Measurements from ENCODE around the gene SLC4A5. TPM values are rescaled to one million over a fixed set of nuclear protein-coding genes. Genes with fewer than 3 reads are reported as not detected.
"Not testable (repeated sequence)": the region's sequence is repeated elsewhere in the genome, so short reads cannot be mapped to it uniquely, and the experiment has no call there.

SLC4A5 gene
- total RNA-seq, 2 experiments from 2014 or later: 1.6 to 2.8 TPM

- Mint-ChIP-seq H3K9me3 (ENCODE audit: insufficient read depth) (no peaks in the 10 kb centered on the region), H3K27ac (peak overlapping the region; percentile 100), H3K4me3 (peak overlapping the region; percentile 97), H3K4me1 (ENCODE audit: low read depth) (peaks cover 40% of the 10 kb centered on the region), H3K36me3 (ENCODE audit: low read depth) (peaks cover 33% of the 10 kb centered on the region), H3K27me3 (ENCODE audit: low read depth) (no peaks in the 10 kb centered on the region)
- POLR2A ChIA-PET: interaction anchor here (0.6 to 7.4 kb wide), 13 partner anchors 10 to 502 kb away, joined by 3 to 140 read pairs (median 3); partner anchors contain the start of genes BOLA3, DCTN1, MOB1A and STAMBP
- ATAC-seq: no peak
- CTCF ChIA-PET: interaction anchor here (0.9 to 5.3 kb wide), 12 partner anchors 10 to 370 kb away, joined by 3 to 92 read pairs (median 4); partner anchors contain the start of genes MOB1A and STAMBP
- no peak for DNase-seq
Observed at GRCh38 chr2:74198023-74198460, 145.2 kb downstream of the SLC4A5 start.

- Mint-ChIP-seq H3K36me3 (ENCODE audit: low read depth) (peaks cover 27% of the 10 kb centered on the region), H3K27me3 (ENCODE audit: low read depth) (peaks cover 4% of the 10 kb centered on the region), H3K9me3 (ENCODE audit: insufficient read depth) (no peaks in the 10 kb centered on the region), H3K27ac (peak overlapping the region; percentile 57), H3K4me1 (ENCODE audit: low read depth) (peaks cover 37% of the 10 kb centered on the region), H3K4me3 (no peak overlapping the region)
- ATAC-seq: no peak
- DNase-seq: no peak
- CTCF ChIA-PET: interaction anchor here (1.0 to 5.3 kb wide), 6 partner anchors 9 to 369 kb away, joined by 3 to 92 read pairs (median 4); partner anchors contain the start of genes BOLA3, MOB1A and STAMBP
- POLR2A ChIA-PET: interaction anchor here (0.9 to 7.4 kb wide), 4 partner anchors 9 to 17 kb away, joined by 3 to 140 read pairs (median 7); partner anchors contain the start of gene MOB1A
Observed at GRCh38 chr2:74197049-74197448, 146.2 kb downstream of the SLC4A5 start.

GRCh38 chr2:74194799-74195198 is 148.4 kb downstream of the SLC4A5 start:
- H3K36me3 Mint-ChIP-seq (ENCODE audit: low read depth): peaks cover 10% of the 10 kb centered on the region
- ChIA-PET POLR2A (no interaction called here), CTCF (no interaction called here)
- peaks cover 25% of the 10 kb centered on the region for H3K4me1 Mint-ChIP-seq (ENCODE audit: low read depth)
- H3K4me3 Mint-ChIP-seq: no peak overlapping the region
- no peaks in the 10 kb centered on the region for H3K9me3 Mint-ChIP-seq (ENCODE audit: insufficient read depth)
- peaks cover 12% of the 10 kb centered on the region for H3K27me3 Mint-ChIP-seq (ENCODE audit: low read depth)
- ATAC-seq (no peak), DNase-seq (no peak)
- H3K27ac Mint-ChIP-seq: no peak overlapping the region

GRCh38 chr2:74191596-74192380 is 151.4 kb downstream of the SLC4A5 start:
- no peak overlapping the region for H3K4me3 Mint-ChIP-seq
- DNase-seq (no peak), ATAC-seq (no peak)
- ChIA-PET POLR2A (interaction anchor here (0.7 to 1.5 kb wide), 2 partner anchors 10 to 13 kb away, joined by 3 to 26 read pairs; partner anchors contain the start of gene MOB1A), CTCF (interaction anchor here (0.9 to 3.8 kb wide), 4 partner anchors 10 to 44 kb away, joined by 3 to 26 read pairs (median 6); partner anchors contain the start of genes BOLA3 and MOB1A)
- H3K27ac Mint-ChIP-seq: no peak overlapping the region
- H3K27me3 Mint-ChIP-seq (ENCODE audit: low read depth): peaks cover 12% of the 10 kb centered on the region
- peaks cover 11% of the 10 kb centered on the region for H3K4me1 Mint-ChIP-seq (ENCODE audit: low read depth)
- no peaks in the 10 kb centered on the region for H3K36me3 Mint-ChIP-seq (ENCODE audit: low read depth)
- H3K9me3 Mint-ChIP-seq (ENCODE audit: insufficient read depth): no peaks in the 10 kb centered on the region

GRCh38 chr2:74188696-74189095 is 154.5 kb downstream of the SLC4A5 start:
- H3K9me3 Mint-ChIP-seq (ENCODE audit: insufficient read depth): no peaks in the 10 kb centered on the region
- H3K36me3 Mint-ChIP-seq (ENCODE audit: low read depth): no peaks in the 10 kb centered on the region
- H3K27ac Mint-ChIP-seq: no peak overlapping the region
- POLR2A ChIA-PET: interaction anchor here (3.7 kb wide), 1 partner anchor 10 kb away, joined by 17 read pairs; the partner anchor contains the start of gene MOB1A
- CTCF ChIA-PET: interaction anchor here (2.1 kb wide), 1 partner anchor 10 kb away, joined by 8 read pairs; the partner anchor contains the start of gene MOB1A
- H3K27me3 Mint-ChIP-seq (ENCODE audit: low read depth): peaks cover 12% of the 10 kb centered on the region
- peaks cover 19% of the 10 kb centered on the region for H3K4me1 Mint-ChIP-seq (ENCODE audit: low read depth)
- DNase-seq (no peak), ATAC-seq (no peak)
- no peak overlapping the region for H3K4me3 Mint-ChIP-seq

- no peaks in the 10 kb centered on the region for H3K36me3 Mint-ChIP-seq (ENCODE audit: low read depth)
- H3K4me1 Mint-ChIP-seq (ENCODE audit: low read depth): peaks cover 19% of the 10 kb centered on the region
- H3K9me3 Mint-ChIP-seq (ENCODE audit: insufficient read depth): no peaks in the 10 kb centered on the region
- peaks cover 12% of the 10 kb centered on the region for H3K27me3 Mint-ChIP-seq (ENCODE audit: low read depth)
- H3K4me3 Mint-ChIP-seq: no peak overlapping the region
- ChIA-PET CTCF (interaction anchor here (0.7 to 2.1 kb wide), 2 partner anchors 9 to 41 kb away, joined by 3 to 8 read pairs; partner anchors contain the start of genes BOLA3 and MOB1A), POLR2A (interaction anchor here (0.6 to 3.7 kb wide), 2 partner anchors 9 to 10 kb away, joined by 3 to 17 read pairs; partner anchors contain the start of gene MOB1A)
- ATAC-seq (no peak), DNase-seq (no peak)
- H3K27ac Mint-ChIP-seq: no peak overlapping the region
Observed at GRCh38 chr2:74188018-74188601, 155.1 kb downstream of the SLC4A5 start.

- DNase-seq; H3K9me3 Mint-ChIP-seq (ENCODE audit: insufficient read depth); H3K27ac Mint-ChIP-seq; H3K36me3 Mint-ChIP-seq (ENCODE audit: low read depth); CTCF ChIA-PET; H3K4me3 Mint-ChIP-seq; H3K27me3 Mint-ChIP-seq (ENCODE audit: low read depth); ATAC-seq: not testable (repeated sequence)
- POLR2A ChIA-PET: interaction anchor here (1.1 to 3.7 kb wide), 2 partner anchors 8 to 11 kb away, joined by 3 to 17 read pairs; partner anchors contain the start of gene MOB1A
- H3K4me1 Mint-ChIP-seq (ENCODE audit: low read depth): peaks cover 16% of the 10 kb centered on the region
Observed at GRCh38 chr2:74186706-74187105, 156.5 kb downstream of the SLC4A5 start.

GRCh38 chr2:74186038-74186437 is 157.2 kb downstream of the SLC4A5 start:
- ATAC-seq: peak; percentile 77
- Mint-ChIP-seq H3K9me3 (ENCODE audit: insufficient read depth) (no peaks in the 10 kb centered on the region), H3K4me3 (no peak overlapping the region), H3K4me1 (ENCODE audit: low read depth) (peaks cover 20% of the 10 kb centered on the region), H3K36me3 (ENCODE audit: low read depth) (no peaks in the 10 kb centered on the region), H3K27ac (peak overlapping the region; percentile 55), H3K27me3 (ENCODE audit: low read depth) (peaks cover 3% of the 10 kb centered on the region)
- CTCF ChIA-PET: no interaction called here
- POLR2A ChIA-PET: interaction anchor here (1.1 kb wide), 1 partner anchor 12 kb away, joined by 3 read pairs; no protein-coding TSS in a partner anchor
- DNase-seq: peak; percentile 44

GRCh38 chr2:74183878-74184277 is 159.3 kb downstream of the SLC4A5 start:
- ChIA-PET POLR2A (interaction anchor here (1.0 to 1.2 kb wide), 2 partner anchors 14 to 17 kb away, joined by 3 to 7 read pairs; partner anchors contain the start of gene MTHFD2), CTCF (interaction anchor here (0.8 to 6.8 kb wide), 2 partner anchors 9 to 15 kb away, joined by 3 to 92 read pairs; partner anchors contain the start of gene MTHFD2)
- ATAC-seq: no peak
- H3K36me3 Mint-ChIP-seq (ENCODE audit: low read depth): no peaks in the 10 kb centered on the region
- no peaks in the 10 kb centered on the region for H3K9me3 Mint-ChIP-seq (ENCODE audit: insufficient read depth)
- H3K27ac Mint-ChIP-seq: no peak overlapping the region
- H3K4me1 Mint-ChIP-seq (ENCODE audit: low read depth): peaks cover 21% of the 10 kb centered on the region
- no peaks in the 10 kb centered on the region for H3K27me3 Mint-ChIP-seq (ENCODE audit: low read depth)
- no peak overlapping the region for H3K4me3 Mint-ChIP-seq
- no peak for DNase-seq

- H3K9me3 Mint-ChIP-seq (ENCODE audit: insufficient read depth): no peaks in the 10 kb centered on the region
- H3K27me3 Mint-ChIP-seq (ENCODE audit: low read depth): no peaks in the 10 kb centered on the region
- H3K36me3 Mint-ChIP-seq (ENCODE audit: low read depth): peaks cover 9% of the 10 kb centered on the region
- ATAC-seq (no peak), DNase-seq (no peak)
- ChIA-PET POLR2A (interaction anchor here (1.0 to 6.0 kb wide), 2 partner anchors 10 to 18 kb away, joined by 3 to 140 read pairs; partner anchors contain the start of gene MTHFD2), CTCF (interaction anchor here (1.0 to 6.8 kb wide), 4 partner anchors 10 to 24 kb away, joined by 3 to 92 read pairs (median 4); partner anchors contain the start of gene MTHFD2)
- H3K4me1 Mint-ChIP-seq (ENCODE audit: low read depth): peaks cover 27% of the 10 kb centered on the region
- H3K27ac Mint-ChIP-seq: no peak overlapping the region
- H3K4me3 Mint-ChIP-seq: no peak overlapping the region
Observed at GRCh38 chr2:74181739-74182138, 161.5 kb downstream of the SLC4A5 start.

All from activated CD8-positive, alpha-beta T cell treated with anti-CD3 and anti-CD28 coated beads, Interleukin-2, amount 10 ng/mL, durations not matched to agents 7 days and 5 days (primary cell).